ENCODE measurements around the gene PDLIM7. TPM values are rescaled to one million over a fixed set of nuclear protein-coding genes. Genes with fewer than 3 reads are reported as not detected.

PDLIM7 gene
- total and polyA plus RNA-seq, 2 donors (not counting 3 experiments of a cell fraction or from before 2014, with no cell fraction given), result 314 to 318 TPM

DNA sequence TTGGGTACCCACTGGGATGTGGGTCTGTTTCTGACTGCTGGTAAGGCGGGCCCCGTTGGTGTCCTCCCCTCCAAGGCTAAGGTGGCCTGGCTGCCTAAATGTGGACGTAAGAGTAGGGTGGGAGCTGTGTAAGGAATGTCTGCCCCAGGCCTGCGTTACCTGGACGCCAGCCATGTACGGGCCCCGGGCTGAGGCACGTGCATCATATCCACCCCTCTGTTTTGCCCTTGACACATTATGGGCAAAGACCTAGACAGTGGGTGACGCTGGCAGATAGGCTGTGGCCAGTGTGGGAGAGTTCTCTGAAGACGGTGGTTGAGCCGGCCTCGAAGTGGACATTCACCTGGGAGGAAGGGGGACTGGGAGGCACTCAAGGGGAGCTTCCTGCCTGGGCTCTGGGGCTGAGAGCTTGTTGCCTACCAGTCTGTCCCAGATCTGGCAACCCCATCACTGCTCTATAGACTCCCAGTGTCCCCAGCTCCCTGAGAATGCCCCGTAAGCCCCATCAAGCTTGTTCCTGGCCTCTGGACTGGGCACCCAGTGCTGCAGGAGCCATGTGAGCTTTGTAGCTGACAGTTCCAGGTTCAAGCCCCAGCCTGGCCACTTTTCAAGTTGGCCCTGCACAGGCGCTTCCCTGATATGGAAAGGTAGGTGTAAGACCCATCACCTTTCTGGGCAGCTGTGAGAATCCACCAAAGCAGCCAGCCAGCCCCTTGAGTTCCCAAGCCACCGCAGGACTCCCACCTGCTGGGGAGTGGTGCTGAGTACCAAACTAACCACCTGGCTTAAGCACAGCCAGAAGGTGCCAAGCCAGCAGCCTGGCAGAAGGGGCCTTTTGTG lies 54.0 kb downstream of the PDLIM7 start:
- Histone ChIP-seq H3K9me1 (replicated peaks; ENCODE audit: control insufficient read depth, extremely low read depth, insufficient read depth, low read length) (no peaks in the 10 kb centered on the region), H3K79me2 (ENCODE audit: control insufficient read depth, insufficient read depth, low read length) (no peaks in the 10 kb centered on the region), H3K4me3 (replicated peaks in 1 of 3; ENCODE audit: insufficient read depth in 1 of 3, low read depth in 1 of 3, low read length in 3 of 3) (no peak overlapping the region), H3K4me2 (ENCODE audit: insufficient read depth, low read length) (no peak overlapping the region), H3K9ac (replicated peaks; ENCODE audit: extremely low read depth, insufficient read depth, low read length) (no peak overlapping the region), H2AFZ (ENCODE audit: low read depth, low read length) (no peak overlapping the region), H4K20me1 (replicated peaks; ENCODE audit: control insufficient read depth, extremely low read depth, insufficient read depth, low read length) (no peaks in the 10 kb centered on the region), H3K9me3 (replicated peaks; ENCODE audit: control insufficient read depth, insufficient read depth, low read length) (no peaks in the 10 kb centered on the region), H3K27me3 (ENCODE audit: control insufficient read depth in 2 of 2, insufficient read depth in 2 of 2, low read length in 2 of 2) (no peaks in the 10 kb centered on the region), H3K36me3 (ENCODE audit: control insufficient read depth in 2 of 2, extremely low read depth in 1 of 2, insufficient read depth in 2 of 2, low read length in 2 of 2) (peaks cover 0 to 5% of the 10 kb centered on the region in 2 experiments), H3K4me1 (ENCODE audit: control insufficient read depth, extremely low read depth, insufficient read depth, low read length) (peaks cover 13% of the 10 kb centered on the region), H3K27ac (ENCODE audit: insufficient read depth, low read depth, low read length) (no peak overlapping the region)
- no peak for FAIRE-seq
- intact Hi-C loops (cut with micrococcal nuclease) (no loop called here), dilution Hi-C loops (cut with MboI; ENCODE audit: extremely low pct_ligation_motif_present, low sequenced_read_pairs) (no loop called here)
- no peak for DNase-seq (ENCODE audit: low read depth, low spot score)
- ChIA-PET POLR2A (no interaction called here), CTCF (interaction anchor here (1.0 to 13.5 kb wide), 5 partner anchors 10 to 52 kb away, joined by 3 to 288 read pairs (median 11); partner anchors contain the start of gene PFN3)
- no peak for TF ChIP-seq POLR2AphosphoS5 (IDR thresholded peaks at IDR 0.05; ENCODE audit: insufficient read depth, low read depth, low read length)
- TF ChIP-seq MYC (IDR thresholded peaks at IDR 0.05; ENCODE audit: low read depth, low read length), result no peak
- no peak for TF ChIP-seq FOS (IDR thresholded peaks at IDR 0.05; ENCODE audit: borderline replicate concordance, insufficient read depth, low read length)
- no peak for TF ChIP-seq JUN (IDR thresholded peaks at IDR 0.05; ENCODE audit: borderline replicate concordance, insufficient read depth, insufficient read length, low read depth)
- TF ChIP-seq, protein P1, sequence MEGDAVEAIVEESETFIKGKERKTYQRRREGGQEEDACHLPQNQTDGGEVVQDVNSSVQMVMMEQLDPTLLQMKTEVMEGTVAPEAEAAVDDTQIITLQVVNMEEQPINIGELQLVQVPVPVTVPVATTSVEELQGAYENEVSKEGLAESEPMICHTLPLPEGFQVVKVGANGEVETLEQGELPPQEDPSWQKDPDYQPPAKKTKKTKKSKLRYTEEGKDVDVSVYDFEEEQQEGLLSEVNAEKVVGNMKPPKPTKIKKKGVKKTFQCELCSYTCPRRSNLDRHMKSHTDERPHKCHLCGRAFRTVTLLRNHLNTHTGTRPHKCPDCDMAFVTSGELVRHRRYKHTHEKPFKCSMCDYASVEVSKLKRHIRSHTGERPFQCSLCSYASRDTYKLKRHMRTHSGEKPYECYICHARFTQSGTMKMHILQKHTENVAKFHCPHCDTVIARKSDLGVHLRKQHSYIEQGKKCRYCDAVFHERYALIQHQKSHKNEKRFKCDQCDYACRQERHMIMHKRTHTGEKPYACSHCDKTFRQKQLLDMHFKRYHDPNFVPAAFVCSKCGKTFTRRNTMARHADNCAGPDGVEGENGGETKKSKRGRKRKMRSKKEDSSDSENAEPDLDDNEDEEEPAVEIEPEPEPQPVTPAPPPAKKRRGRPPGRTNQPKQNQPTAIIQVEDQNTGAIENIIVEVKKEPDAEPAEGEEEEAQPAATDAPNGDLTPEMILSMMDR (IDR thresholded peaks at IDR 0.05; ENCODE audit: extremely low read depth in 1 of 2, insufficient read depth in 1 of 2, low read depth in 1 of 2, low read length in 2 of 2), result no peak
- no peak for TF ChIP-seq GATA2 (IDR thresholded peaks at IDR 0.05; ENCODE audit: insufficient read depth, insufficient read length, low read depth, low read length)
- no peak for TF ChIP-seq EZH2 (IDR thresholded peaks at IDR 0.05; ENCODE audit: borderline replicate concordance, low read depth, low read length, severe bottlenecking)
- TF ChIP-seq, protein P2, sequence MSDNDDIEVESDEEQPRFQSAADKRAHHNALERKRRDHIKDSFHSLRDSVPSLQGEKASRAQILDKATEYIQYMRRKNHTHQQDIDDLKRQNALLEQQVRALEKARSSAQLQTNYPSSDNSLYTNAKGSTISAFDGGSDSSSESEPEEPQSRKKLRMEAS (IDR thresholded peaks at IDR 0.05; ENCODE audit: insufficient read depth, insufficient read length), result no peak
- no peak for TF ChIP-seq POLR2A (IDR thresholded peaks at IDR 0.05; ENCODE audit: low read depth, low read length)
- BruUV-seq (replicated peaks), result no TSS peak
